H54 (cell line): ENCODE measurements around the gene ZDHHC15.
"Not testable (repeated sequence)": the region's sequence is repeated elsewhere in the genome, so short reads cannot be mapped to it uniquely, and the experiment has no call there.

Experiments
- DNase-seq: peaks from one replicate; pipeline ENCODE4 v3.0.0; 2011; ENCODE audit warnings: low spot score, mixed read lengths; ENCODE audit not compliant: insufficient read length
- FAIRE-seq: peaks from 3 replicates; lab custom pipeline; 2011; peaks lifted over from hg19 to GRCh38; lab: Jason Lieb, UNC
- POLR2A ChIP-seq: IDR thresholded peaks from 2 replicates; pipeline ENCODE4 v1.6.1; 2011; ENCODE audit warnings: low read depth, mild to moderate bottlenecking, low read length

The ZDHHC15 gene

GRCh38 chrX:75522565-75523431 is at the start of gene ZDHHC15:
ZDHHC15 (minus strand) TSS chrX:75523037; CDS start chrX:75523024, 13 bp downstream.
- TF ChIP-seq POLR2A: no peak
- FAIRE-seq (no peak), DNase-seq (no peak)

DNA sequence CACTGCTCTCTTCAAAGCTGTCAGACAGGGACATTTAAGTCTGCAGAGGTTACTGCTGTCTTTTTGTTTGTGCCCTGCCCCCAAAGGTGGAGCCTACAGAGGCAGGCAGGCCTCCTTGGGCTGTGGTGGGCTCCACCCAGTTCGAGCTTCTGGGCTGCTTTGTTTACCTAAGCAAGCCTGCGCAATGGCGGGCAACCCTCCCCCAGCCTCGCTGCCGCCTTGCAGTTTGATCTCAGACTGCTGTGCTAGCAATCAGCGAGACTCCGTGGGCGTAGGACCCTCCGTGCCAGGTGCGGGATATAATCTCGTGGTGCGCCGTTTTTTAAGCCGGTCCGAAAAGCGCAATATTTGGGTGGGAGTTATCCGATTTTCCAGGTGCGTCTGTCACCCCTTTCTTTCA is 37.7 kb upstream of the ZDHHC15 start:
- DNase-seq, FAIRE-seq: not testable (repeated sequence)

DNA sequence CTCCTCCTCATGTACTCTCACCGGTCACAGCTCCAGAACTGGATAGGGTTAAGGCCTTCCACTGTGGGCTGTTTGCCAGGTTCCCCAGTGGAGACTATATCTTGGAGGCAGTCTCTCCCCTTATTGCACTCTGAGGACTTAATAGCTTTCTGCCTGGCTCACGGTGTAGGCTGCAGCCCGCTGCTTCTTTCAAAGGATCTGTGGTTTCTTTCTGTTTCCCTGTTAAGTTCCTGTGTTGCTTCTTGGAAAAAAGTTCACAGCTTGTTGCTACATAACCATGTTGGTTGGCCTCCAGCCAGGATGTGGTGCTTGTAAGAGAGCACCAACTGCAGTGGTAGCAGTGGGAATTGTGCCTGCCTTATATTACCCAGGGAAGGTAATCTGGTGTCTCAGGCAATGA is 24.9 kb upstream of the ZDHHC15 start:
- FAIRE-seq (no peak), DNase-seq (no peak)
- no peak for TF ChIP-seq POLR2A

DNA sequence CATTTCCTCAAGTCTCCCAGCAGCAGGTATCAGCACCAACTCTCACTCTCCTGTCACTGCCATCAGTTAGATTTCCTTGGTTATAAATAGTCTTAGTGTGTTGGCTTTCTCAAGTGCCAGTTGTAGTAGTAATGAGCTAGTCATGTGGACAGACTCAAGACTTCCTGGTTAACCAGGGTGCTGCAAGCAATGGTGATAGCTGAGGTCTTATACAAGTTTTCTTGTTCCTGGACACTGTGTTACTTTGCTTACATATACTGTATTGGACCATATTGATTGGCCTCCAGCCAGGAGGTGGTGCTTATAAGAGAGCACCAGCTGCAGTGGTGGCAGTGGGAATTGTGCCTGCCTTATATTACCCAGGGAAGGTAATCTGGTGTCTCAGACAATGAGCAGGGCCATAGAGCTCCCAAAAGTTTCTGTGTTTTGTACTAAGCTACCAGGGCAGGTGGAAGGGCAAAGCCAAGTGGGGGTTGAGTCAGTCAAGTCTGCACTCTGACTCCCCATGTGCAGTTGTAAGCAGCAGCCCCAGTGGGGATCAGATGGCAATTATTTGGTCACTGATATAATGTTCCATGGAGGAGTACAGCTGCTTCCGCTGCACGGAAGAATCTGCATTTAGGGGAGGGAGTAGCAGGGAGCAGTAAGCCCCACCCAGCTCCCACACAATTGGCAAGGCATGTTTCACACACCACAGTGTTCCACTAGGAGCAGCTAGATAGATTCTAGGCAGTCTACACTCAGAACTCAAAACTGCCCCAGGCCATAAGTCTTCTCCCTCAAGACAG is 24.1 kb upstream of the ZDHHC15 start:
- FAIRE-seq (no peak), DNase-seq (no peak)
- TF ChIP-seq POLR2A: no peak

DNA sequence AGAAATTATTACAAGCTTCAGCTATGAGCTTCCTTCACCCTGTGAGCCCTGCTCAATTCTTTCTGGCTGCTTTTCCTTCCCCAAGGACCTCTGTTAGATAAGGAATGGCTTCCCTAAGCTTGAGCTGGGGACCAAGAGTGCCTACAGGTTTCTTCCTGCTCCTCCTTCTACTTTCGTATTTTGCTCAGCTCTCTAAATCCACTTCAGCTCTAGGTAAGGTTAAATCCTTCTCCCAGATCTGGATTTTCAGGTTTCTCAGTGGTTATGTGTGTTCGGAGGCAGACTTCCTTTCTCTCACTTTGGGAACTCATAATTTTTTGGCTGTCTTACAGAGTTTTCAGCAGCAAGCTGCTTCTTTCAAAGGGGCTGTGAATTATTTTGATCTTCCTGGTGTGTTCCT is 21.9 kb upstream of the ZDHHC15 start:
- FAIRE-seq: no peak
- TF ChIP-seq POLR2A: no peak
- no peak for DNase-seq

GRCh38 chrX:75483933-75484332 is 38.9 kb downstream of the ZDHHC15 start:
- FAIRE-seq (no peak), DNase-seq (no peak)
- no peak for TF ChIP-seq POLR2A

- not testable (repeated sequence) for DNase-seq, FAIRE-seq
Observed at GRCh38 chrX:75461780-75462179, 61.1 kb downstream of the ZDHHC15 start.

DNA sequence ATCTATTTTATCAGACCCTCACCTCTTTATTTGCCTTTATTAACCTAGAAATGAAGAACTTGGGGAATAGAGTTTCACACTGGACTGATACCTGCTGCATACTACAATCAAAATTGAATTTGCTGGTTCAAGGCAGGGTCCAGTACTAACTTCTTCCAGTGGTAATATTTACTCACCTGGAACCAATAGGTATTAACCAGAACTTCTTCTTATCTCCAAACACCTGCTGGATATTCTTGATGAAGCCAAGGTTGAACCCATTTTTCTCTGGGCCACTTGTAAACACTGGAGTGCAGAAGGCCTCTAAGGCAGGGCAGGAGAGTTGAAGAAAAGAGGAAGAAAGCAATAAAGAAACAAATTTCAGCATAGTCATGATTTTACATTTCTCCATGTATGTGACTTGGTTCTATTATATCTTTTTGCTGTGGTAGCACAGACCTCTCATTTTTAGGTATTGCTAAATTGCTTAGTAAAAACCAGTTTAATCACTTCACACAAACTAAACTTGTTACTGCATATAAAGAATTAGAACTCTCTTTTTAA is 101.1 kb downstream of the ZDHHC15 start:
- DNase-seq (no peak), FAIRE-seq (no peak)
- TF ChIP-seq POLR2A: no peak

GRCh38 chrX:75407153-75407552 is 115.7 kb downstream of the ZDHHC15 start:
- not testable (repeated sequence) for FAIRE-seq, DNase-seq

DNA sequence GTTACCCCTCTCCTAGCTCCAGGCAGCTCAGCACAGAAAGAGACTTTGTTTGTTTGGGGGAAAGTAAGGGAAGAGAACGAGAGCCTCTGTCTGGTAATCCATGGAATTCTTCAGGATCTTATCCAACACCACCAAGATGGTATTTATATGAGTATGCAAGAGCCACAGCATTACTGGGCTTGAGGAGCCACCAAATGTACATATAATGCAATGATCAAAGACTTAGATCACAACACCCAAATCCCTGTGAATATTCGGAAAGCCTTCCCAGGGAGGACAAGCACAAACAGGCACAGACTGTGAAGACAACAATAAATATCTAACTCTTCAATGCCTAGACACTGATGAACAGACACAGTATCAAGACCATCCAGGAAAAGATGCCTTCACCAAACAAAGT is 132.4 kb downstream of the ZDHHC15 start:
- FAIRE-seq: no peak
- TF ChIP-seq POLR2A: no peak
- no peak for DNase-seq

GRCh38 chrX:75369721-75370120 is 153.1 kb downstream of the ZDHHC15 start:
- TF ChIP-seq POLR2A: no peak
- FAIRE-seq: no peak

DNA sequence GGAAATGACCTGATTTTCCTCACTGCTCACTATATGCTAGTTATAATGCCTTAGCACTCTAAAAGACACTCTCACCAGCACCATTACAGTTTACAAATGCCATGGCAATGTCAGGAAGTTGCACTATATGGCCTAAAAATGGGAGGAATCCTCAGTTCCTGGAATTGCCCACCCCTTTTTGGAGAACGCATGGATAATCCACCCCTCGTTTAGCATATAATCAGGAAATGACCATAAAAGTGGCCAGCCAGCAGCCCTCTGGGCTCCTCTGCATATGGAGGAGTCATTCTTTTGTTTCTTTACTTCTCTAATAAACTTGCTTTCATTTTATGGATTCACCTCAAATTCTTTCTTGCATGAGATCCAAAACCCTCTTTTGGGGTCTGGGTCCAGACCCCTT is 156.0 kb downstream of the ZDHHC15 start:
- TF ChIP-seq POLR2A: no peak
- DNase-seq: no peak
- no peak for FAIRE-seq

More at GRCh38 chrX:75369721-75370120, 153.1 kb downstream of the ZDHHC15 start:
- no peak for DNase-seq

DNA sequence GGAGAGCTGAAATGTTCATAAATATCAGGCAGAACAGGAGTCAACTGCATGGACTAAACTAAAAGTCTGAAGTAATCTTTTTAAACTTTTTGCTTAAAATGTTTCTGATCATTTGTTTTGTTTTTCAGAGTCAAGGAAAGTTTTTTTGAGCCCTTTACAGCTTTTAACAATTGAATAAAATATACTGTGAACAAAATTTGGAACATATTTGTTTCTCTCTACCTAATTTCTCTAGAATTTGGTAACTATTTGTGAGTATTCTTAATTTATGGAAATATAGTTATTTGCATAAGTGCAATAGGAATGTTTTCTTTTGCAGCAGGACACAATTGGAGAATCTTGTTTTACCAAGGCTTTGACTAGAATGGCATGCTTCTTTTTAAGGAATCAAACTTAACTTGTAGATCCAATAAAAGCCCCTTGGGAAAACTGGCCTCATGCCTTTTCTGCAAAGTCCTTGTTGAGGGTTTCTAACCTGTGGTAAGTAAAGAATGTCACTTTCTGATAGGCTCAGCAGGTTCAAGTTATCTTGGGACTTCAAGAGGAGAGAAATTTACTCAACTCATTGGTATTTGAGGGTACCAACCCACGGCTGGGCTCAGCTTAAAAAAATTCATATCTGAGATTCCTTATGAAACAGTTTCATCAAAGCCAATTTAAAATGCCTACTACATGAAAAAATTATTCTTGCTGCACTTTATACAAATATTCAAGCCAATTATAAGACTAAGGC is 157.4 kb downstream of the ZDHHC15 start:
- no peak for FAIRE-seq
- no peak for DNase-seq
- no peak for TF ChIP-seq POLR2A

DNA sequence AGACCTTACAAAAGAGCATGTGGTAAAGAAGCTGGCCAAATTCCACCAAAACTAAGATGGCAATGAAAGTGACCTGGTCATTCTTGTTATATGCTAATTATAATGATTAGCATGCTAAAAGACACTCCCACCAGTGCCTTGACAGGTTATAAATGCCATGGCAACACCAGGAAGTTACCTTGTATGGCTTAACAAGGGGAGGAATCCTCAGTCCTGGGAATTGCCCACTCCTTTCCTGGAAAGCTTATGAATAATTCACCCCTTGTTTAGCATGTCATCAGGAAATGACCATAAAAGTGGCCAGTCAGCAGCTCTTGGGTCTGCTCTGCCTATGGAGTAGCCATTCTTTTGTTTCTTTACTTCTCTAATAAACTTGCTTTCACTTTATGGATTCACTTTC is 161.0 kb downstream of the ZDHHC15 start:
- no peak for DNase-seq
- no peak for TF ChIP-seq POLR2A
- FAIRE-seq: no peak

DNA sequence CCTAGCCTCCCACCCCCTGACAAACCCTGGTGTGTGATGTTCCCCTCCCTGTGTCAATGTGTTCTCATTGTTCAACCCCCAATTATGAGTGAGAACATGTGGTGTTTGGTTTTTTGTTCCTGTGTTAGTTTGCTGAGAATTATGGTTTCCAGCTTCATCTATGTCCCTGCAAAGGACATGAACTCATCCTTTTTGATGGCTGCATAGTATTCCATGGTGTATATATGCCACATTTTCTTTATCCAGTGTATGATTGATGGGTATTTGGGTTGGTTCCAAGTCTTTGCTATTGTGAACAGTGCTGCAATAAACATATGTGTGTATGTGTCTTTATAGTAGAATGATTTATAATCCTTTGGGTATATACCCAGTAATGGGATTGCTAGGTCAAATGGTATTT is 174.2 kb downstream of the ZDHHC15 start:
- FAIRE-seq, DNase-seq: not testable (repeated sequence)
